ENCODE results near the gene WBP1L.

The WBP1L gene

GRCh38 chr10:102761981-102762380, 18.2 kb downstream of the WBP1L start:
- WGBS, 2 donors (ENCODE audit: extremely low coverage in 2 of 2, insufficient read length in 2 of 2, insufficient replicate concordance in 1 of 2), result no CpG with 5 or more reads among the region's 4 CpGs
- Histone ChIP-seq H3K4me1 (ENCODE audit: control insufficient read depth in 2 of 2, insufficient read depth in 1 of 2, low read depth in 1 of 2, low read length in 2 of 2) (peaks cover 1 to 4% of the 10 kb centered on the region in 2 donors), H3K14ac (ENCODE audit: low read length) (no peak overlapping the region), H2BK5ac (ENCODE audit: low read length) (no peak overlapping the region), H4K8ac (ENCODE audit: low read depth, low read length) (no peak overlapping the region), H3K27me3 (ENCODE audit: control insufficient read depth in 3 of 3, insufficient read depth in 3 of 3, low read depth in 1 of 3, low read length in 3 of 3) (no peaks in the 10 kb centered on the region), H3K4me3 (ENCODE audit: low read length in 2 of 2) (no peak overlapping the region), H3K36me3 (replicated peaks in 1 of 2; ENCODE audit: control insufficient read depth in 2 of 2, insufficient read depth in 2 of 2, low read length in 2 of 2) (no peaks in the 10 kb centered on the region), H3K4ac (ENCODE audit: low read length) (no peak overlapping the region), H3K9ac (ENCODE audit: low read depth, low read length, poor library complexity) (no peak overlapping the region), H2BK120ac (ENCODE audit: low read depth, low read length) (no peak overlapping the region), H3K18ac (ENCODE audit: low read length) (no peak overlapping the region), H3K79me1 (ENCODE audit: low read depth, low read length) (no peaks in the 10 kb centered on the region), H2BK12ac (ENCODE audit: low read length) (no peak overlapping the region), H2AK5ac (ENCODE audit: low read depth, low read length) (no peak overlapping the region), H3K4me2 (ENCODE audit: insufficient read depth, low read length, poor library complexity, severe bottlenecking) (no peak overlapping the region), H2AFZ (ENCODE audit: low read length) (no peak overlapping the region), H3K23ac (ENCODE audit: low read depth, low read length, poor library complexity) (no peak overlapping the region), H3K9me3 (replicated peaks in 1 of 2; ENCODE audit: control insufficient read depth in 2 of 2, insufficient read depth in 1 of 2, low read depth in 1 of 2, low read length in 2 of 2) (no peaks in the 10 kb centered on the region), H2BK15ac (ENCODE audit: low read length) (no peak overlapping the region), H3K27ac (replicated peaks; ENCODE audit: low read length) (no peak overlapping the region), H4K91ac (ENCODE audit: low read depth, low read length, poor library complexity) (no peak overlapping the region)
- DNase-seq (ENCODE audit: low spot score), result no peak

- Histone ChIP-seq H3K14ac (ENCODE audit: low read length) (no peak overlapping the region), H3K4me2 (ENCODE audit: insufficient read depth, low read length, poor library complexity, severe bottlenecking) (no peak overlapping the region), H2BK15ac (ENCODE audit: low read length) (no peak overlapping the region), H2AFZ (ENCODE audit: low read length) (no peak overlapping the region), H3K4ac (ENCODE audit: low read length) (no peak overlapping the region), H2AK5ac (ENCODE audit: low read depth, low read length) (no peak overlapping the region), H3K4me3 (ENCODE audit: low read length in 2 of 2) (no peak overlapping the region), H3K79me1 (ENCODE audit: low read depth, low read length) (no peaks in the 10 kb centered on the region), H3K4me1 (ENCODE audit: control insufficient read depth in 2 of 2, insufficient read depth in 1 of 2, low read depth in 1 of 2, low read length in 2 of 2) (peaks cover 1 to 4% of the 10 kb centered on the region in 2 donors), H4K91ac (ENCODE audit: low read depth, low read length, poor library complexity) (no peak overlapping the region), H2BK120ac (ENCODE audit: low read depth, low read length) (no peak overlapping the region), H4K8ac (ENCODE audit: low read depth, low read length) (no peak overlapping the region), H3K23ac (ENCODE audit: low read depth, low read length, poor library complexity) (no peak overlapping the region), H3K9me3 (replicated peaks in 1 of 2; ENCODE audit: control insufficient read depth in 2 of 2, insufficient read depth in 1 of 2, low read depth in 1 of 2, low read length in 2 of 2) (no peaks in the 10 kb centered on the region), H2BK12ac (ENCODE audit: low read length) (no peak overlapping the region), H3K27ac (replicated peaks; ENCODE audit: low read length) (no peak overlapping the region), H3K27me3 (ENCODE audit: control insufficient read depth in 3 of 3, insufficient read depth in 3 of 3, low read depth in 1 of 3, low read length in 3 of 3) (no peaks in the 10 kb centered on the region), H3K36me3 (replicated peaks in 1 of 2; ENCODE audit: control insufficient read depth in 2 of 2, insufficient read depth in 2 of 2, low read length in 2 of 2) (no peaks in the 10 kb centered on the region), H3K18ac (ENCODE audit: low read length) (no peak overlapping the region), H3K9ac (ENCODE audit: low read depth, low read length, poor library complexity) (no peak overlapping the region), H2BK5ac (ENCODE audit: low read length) (no peak overlapping the region)
- no peak for DNase-seq (ENCODE audit: low spot score)
- no CpG with 5 or more reads among the region's 7 CpGs for WGBS, 2 donors (ENCODE audit: extremely low coverage in 2 of 2, insufficient read length in 2 of 2, insufficient replicate concordance in 1 of 2)
These were observed 18.8 kb downstream of the WBP1L start for GRCh38 chr10:102762401-102763015.

- no peak overlapping the region for H3K4ac ChIP-seq (ENCODE audit: low read length)
- no CpG with 5 or more reads among the region's 7 CpGs for WGBS, 2 donors (ENCODE audit: extremely low coverage in 2 of 2, insufficient read length in 2 of 2, insufficient replicate concordance in 1 of 2)
- H3K4me2 ChIP-seq (ENCODE audit: insufficient read depth, low read length, poor library complexity, severe bottlenecking), result no peak overlapping the region
- H2AK5ac ChIP-seq (ENCODE audit: low read depth, low read length), result no peak overlapping the region
- H3K18ac ChIP-seq (ENCODE audit: low read length), result no peak overlapping the region
- no peak overlapping the region for H3K27ac ChIP-seq (replicated peaks; ENCODE audit: low read length)
- H2BK5ac ChIP-seq (ENCODE audit: low read length), result no peak overlapping the region
- no peak overlapping the region for H3K9ac ChIP-seq (ENCODE audit: low read depth, low read length, poor library complexity)
- H3K79me1 ChIP-seq (ENCODE audit: low read depth, low read length), result no peaks in the 10 kb centered on the region
- no peaks in the 10 kb centered on the region for H3K27me3 ChIP-seq (ENCODE audit: control insufficient read depth in 3 of 3, insufficient read depth in 3 of 3, low read depth in 1 of 3, low read length in 3 of 3)
- no peak overlapping the region for H4K8ac ChIP-seq (ENCODE audit: low read depth, low read length)
- H3K4me1 ChIP-seq (ENCODE audit: control insufficient read depth in 2 of 2, insufficient read depth in 1 of 2, low read depth in 1 of 2, low read length in 2 of 2), result peaks cover 1 to 4% of the 10 kb centered on the region in 2 donors
- no peaks in the 10 kb centered on the region for H3K9me3 ChIP-seq (replicated peaks in 1 of 2; ENCODE audit: control insufficient read depth in 2 of 2, insufficient read depth in 1 of 2, low read depth in 1 of 2, low read length in 2 of 2)
- no peak overlapping the region for H2BK15ac ChIP-seq (ENCODE audit: low read length)
- DNase-seq (ENCODE audit: low spot score), result no peak
- no peak overlapping the region for H3K23ac ChIP-seq (ENCODE audit: low read depth, low read length, poor library complexity)
- H2BK12ac ChIP-seq (ENCODE audit: low read length), result no peak overlapping the region
- H3K4me3 ChIP-seq (ENCODE audit: low read length in 2 of 2), result no peak overlapping the region
- H3K36me3 ChIP-seq (replicated peaks in 1 of 2; ENCODE audit: control insufficient read depth in 2 of 2, insufficient read depth in 2 of 2, low read length in 2 of 2), result no peaks in the 10 kb centered on the region
- no peak overlapping the region for H3K14ac ChIP-seq (ENCODE audit: low read length)
- H2AFZ ChIP-seq (ENCODE audit: low read length), result no peak overlapping the region
- no peak overlapping the region for H2BK120ac ChIP-seq (ENCODE audit: low read depth, low read length)
- H4K91ac ChIP-seq (ENCODE audit: low read depth, low read length, poor library complexity), result no peak overlapping the region
These were observed 19.4 kb downstream of the WBP1L start for GRCh38 chr10:102763037-102763607.

DNA sequence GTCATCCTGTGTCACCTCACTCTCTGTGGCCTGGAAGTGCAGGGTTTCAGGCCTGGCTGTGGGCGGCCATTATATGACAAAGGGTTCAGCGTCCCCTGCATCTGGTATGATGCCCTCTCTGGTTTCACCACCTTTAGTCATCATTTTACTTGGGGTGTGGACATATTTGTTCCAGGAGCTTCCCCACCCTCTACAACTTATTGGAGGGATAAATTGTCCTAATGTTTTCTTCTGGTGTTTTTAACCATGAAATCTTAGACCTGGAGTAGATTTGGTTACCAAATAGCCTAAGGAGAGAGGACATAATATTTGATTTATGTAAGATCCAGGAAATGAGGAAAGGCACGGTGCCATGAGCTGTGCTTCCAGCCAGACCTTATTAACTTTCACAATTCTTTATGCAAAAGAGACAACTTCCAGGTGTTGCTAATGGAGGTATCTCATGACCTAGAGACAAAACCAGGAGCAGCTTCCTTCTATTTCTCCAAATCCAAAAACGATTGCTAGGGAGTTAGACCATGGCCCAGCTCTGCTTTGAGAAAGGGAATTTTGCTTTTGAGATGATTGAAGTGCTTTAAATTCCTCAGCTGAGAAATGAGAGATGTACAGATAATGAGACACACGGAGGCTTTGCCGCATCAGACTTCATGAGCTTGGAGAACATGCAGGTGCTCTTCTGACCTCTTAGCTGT, 20.9 kb downstream of the WBP1L start:
- no peaks in the 10 kb centered on the region for H3K9me3 ChIP-seq (replicated peaks in 1 of 2; ENCODE audit: control insufficient read depth in 2 of 2, insufficient read depth in 1 of 2, low read depth in 1 of 2, low read length in 2 of 2)
- no peak overlapping the region for H3K4me3 ChIP-seq (ENCODE audit: low read length in 2 of 2)
- no peak overlapping the region for H4K91ac ChIP-seq (ENCODE audit: low read depth, low read length, poor library complexity)
- H3K27ac ChIP-seq (replicated peaks; ENCODE audit: low read length), result no peak overlapping the region
- no CpG with 5 or more reads among the region's 6 CpGs for WGBS, 2 donors (ENCODE audit: extremely low coverage in 2 of 2, insufficient read length in 2 of 2, insufficient replicate concordance in 1 of 2)
- no peak overlapping the region for H3K18ac ChIP-seq (ENCODE audit: low read length)
- no peaks in the 10 kb centered on the region for H3K27me3 ChIP-seq (ENCODE audit: control insufficient read depth in 3 of 3, insufficient read depth in 3 of 3, low read depth in 1 of 3, low read length in 3 of 3)
- H2BK15ac ChIP-seq (ENCODE audit: low read length), result no peak overlapping the region
- H3K79me1 ChIP-seq (ENCODE audit: low read depth, low read length), result no peaks in the 10 kb centered on the region
- H4K8ac ChIP-seq (ENCODE audit: low read depth, low read length), result no peak overlapping the region
- no peak overlapping the region for H3K14ac ChIP-seq (ENCODE audit: low read length)
- no peak overlapping the region for H2AFZ ChIP-seq (ENCODE audit: low read length)
- no peak overlapping the region for H2BK12ac ChIP-seq (ENCODE audit: low read length)
- no peaks in the 10 kb centered on the region for H3K36me3 ChIP-seq (replicated peaks in 1 of 2; ENCODE audit: control insufficient read depth in 2 of 2, insufficient read depth in 2 of 2, low read length in 2 of 2)
- H2BK120ac ChIP-seq (ENCODE audit: low read depth, low read length), result no peak overlapping the region
- no peak overlapping the region for H2BK5ac ChIP-seq (ENCODE audit: low read length)
- no peak for DNase-seq (ENCODE audit: low spot score)
- no peak overlapping the region for H3K4ac ChIP-seq (ENCODE audit: low read length)
- no peak overlapping the region for H3K4me2 ChIP-seq (ENCODE audit: insufficient read depth, low read length, poor library complexity, severe bottlenecking)
- H2AK5ac ChIP-seq (ENCODE audit: low read depth, low read length), result no peak overlapping the region
- peaks cover 0 to 4% of the 10 kb centered on the region in 2 donors for H3K4me1 ChIP-seq (ENCODE audit: control insufficient read depth in 2 of 2, insufficient read depth in 1 of 2, low read depth in 1 of 2, low read length in 2 of 2)
- no peak overlapping the region for H3K23ac ChIP-seq (ENCODE audit: low read depth, low read length, poor library complexity)
- H3K9ac ChIP-seq (ENCODE audit: low read depth, low read length, poor library complexity), result no peak overlapping the region

Data from neuronal stem cell (in vitro differentiated cells).